HL-60 (cell line): ENCODE data around the gene TMEM135.

Experiments used
- DNase-seq, 2 experiments: peaks; one replicate each; pipeline ENCODE4 v3.0.0-alpha.2; 2010 to 2020; ENCODE audit warnings: low read depth in 1 of 2, low spot score in 1 of 2
- H3K27ac ChIP-seq: fragments of 250-450 bp; sonication (Bioruptor Pico); replicated peaks from 2 replicates; pipeline ENCODE4 v1.5.1; 2020; ENCODE audit warnings: mild to moderate bottlenecking, moderate library complexity
- H3K27me3 ChIP-seq: fragments of 250-450 bp; sonication (Bioruptor Pico); 2 replicates; pipeline ENCODE4 v1.5.1; 2021; ENCODE audit warnings: mild to moderate bottlenecking, moderate library complexity; ENCODE audit not compliant: insufficient read depth, poor library complexity, severe bottlenecking
- H3K4me3 ChIP-seq: replicated peaks from 2 replicates; pipeline ENCODE4 v1.5.1; 2011; ENCODE audit warnings: mild to moderate bottlenecking, control low read depth, low read length; ENCODE audit not compliant: insufficient read depth
- CTCF ChIP-seq: IDR thresholded peaks from one replicate; pipeline ENCODE4 v1.5.1; 2011; ENCODE audit warnings: low read length, control low read depth, inconsistent platforms; ENCODE audit not compliant: insufficient read depth
- GABPA ChIP-seq: IDR thresholded peaks from 2 replicates; pipeline ENCODE4 v1.6.1; 2012; ENCODE audit warnings: low read depth
- POLR2AphosphoS5 ChIP-seq: IDR thresholded peaks from 2 replicates; pipeline ENCODE4 v1.6.1; 2012; ENCODE audit warnings: low read depth
- REST ChIP-seq: IDR thresholded peaks from 2 replicates; pipeline ENCODE4 v1.6.1; 2012; ENCODE audit warnings: low read depth; ENCODE audit not compliant: insufficient replicate concordance
- SPI1 ChIP-seq: IDR thresholded peaks from 2 replicates; pipeline ENCODE4 v1.6.1; 2012; ENCODE audit warnings: low read depth, mild to moderate bottlenecking, borderline replicate concordance

Gene TMEM135

DNA sequence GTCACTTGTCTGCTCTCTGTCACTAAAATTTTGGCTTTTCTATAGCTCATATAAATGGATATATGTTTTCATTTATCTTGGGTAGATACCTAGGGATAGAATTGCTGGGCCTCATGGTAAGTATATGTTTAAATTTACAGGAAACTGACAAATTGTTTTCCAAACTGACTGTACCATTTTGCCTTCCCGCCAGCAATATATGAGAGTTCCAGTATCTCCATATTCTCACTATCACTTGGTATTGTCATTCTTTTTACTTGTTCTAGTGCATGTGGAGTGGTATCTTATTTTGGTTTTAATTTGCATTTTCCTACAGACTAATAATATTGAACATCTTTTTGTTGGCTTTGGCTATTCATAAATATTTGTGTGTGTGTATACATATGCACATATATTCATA, 101.7 kb downstream of the TMEM135 start:
- TF ChIP-seq GABPA, result no peak
- TF ChIP-seq CTCF, result no peak
- TF ChIP-seq REST, result no peak
- no peak for TF ChIP-seq POLR2AphosphoS5
- TF ChIP-seq SPI1, result no peak
- H3K27ac ChIP-seq, result no peak overlapping the region
- DNase-seq, result no peak
- no peak overlapping the region for H3K4me3 ChIP-seq
- no peaks in the 10 kb centered on the region for H3K27me3 ChIP-seq

DNA sequence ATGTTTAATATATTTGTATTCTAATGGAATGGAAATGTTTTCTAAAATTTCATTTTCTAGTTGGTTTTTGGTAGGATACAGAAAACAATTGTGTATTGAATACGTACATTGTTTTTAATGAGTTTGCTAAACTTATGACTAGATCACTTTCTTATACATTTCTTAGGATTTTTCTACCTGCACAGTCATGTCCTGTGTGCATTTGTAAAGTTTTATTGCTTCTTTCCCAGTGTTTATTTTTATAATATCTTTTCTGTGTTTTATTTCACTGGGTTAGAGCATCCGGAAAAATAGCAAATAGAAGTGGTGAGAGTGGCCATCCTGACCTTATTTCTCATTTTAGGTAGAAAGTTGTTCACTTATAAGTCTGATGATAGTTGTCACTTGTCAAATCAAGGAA, 103.6 kb downstream of the TMEM135 start:
- no peaks in the 10 kb centered on the region for H3K27me3 ChIP-seq
- no peak for DNase-seq
- TF ChIP-seq SPI1 (no peak), POLR2AphosphoS5 (no peak), CTCF (no peak), REST (no peak), GABPA (no peak)
- H3K27ac ChIP-seq, result no peak overlapping the region
- H3K4me3 ChIP-seq, result no peak overlapping the region

- DNase-seq, result no peak
- H3K4me3 ChIP-seq, result no peak overlapping the region
- H3K27me3 ChIP-seq, result no peaks in the 10 kb centered on the region
- TF ChIP-seq CTCF, result no peak
- no peak for TF ChIP-seq POLR2AphosphoS5
- TF ChIP-seq SPI1, result no peak
- TF ChIP-seq REST, result no peak
- no peak for TF ChIP-seq GABPA
- H3K27ac ChIP-seq, result no peak overlapping the region
These were observed 104.3 kb downstream of the TMEM135 start for GRCh38 chr11:87141980-87142514.
